ENCODE data around the gene CD46.

CD46 gene

DNA sequence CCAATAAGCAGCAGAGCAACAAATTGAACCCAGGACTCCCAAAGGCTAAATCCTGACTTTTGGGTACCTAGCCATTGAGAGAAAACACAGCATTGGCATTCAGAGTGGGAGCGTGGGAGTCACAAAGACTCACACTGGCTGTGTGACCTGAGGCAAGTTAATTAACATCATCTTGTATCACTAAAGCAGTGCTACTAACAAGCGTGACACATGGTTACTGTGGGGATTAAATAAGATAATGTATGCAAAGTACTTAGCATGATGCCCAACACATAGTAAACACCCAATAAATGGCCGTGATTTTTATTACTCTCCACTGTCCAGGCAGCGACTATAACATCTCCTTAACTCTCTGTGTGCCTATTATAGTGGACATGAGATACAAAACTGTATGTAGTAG lies 85.8 kb downstream of the CD46 start:
- H3K4me3 ChIP-seq (ENCODE audit: low read length) = no peak overlapping the region
- DNase-seq (ENCODE audit: low read depth) = no peak

DNA sequence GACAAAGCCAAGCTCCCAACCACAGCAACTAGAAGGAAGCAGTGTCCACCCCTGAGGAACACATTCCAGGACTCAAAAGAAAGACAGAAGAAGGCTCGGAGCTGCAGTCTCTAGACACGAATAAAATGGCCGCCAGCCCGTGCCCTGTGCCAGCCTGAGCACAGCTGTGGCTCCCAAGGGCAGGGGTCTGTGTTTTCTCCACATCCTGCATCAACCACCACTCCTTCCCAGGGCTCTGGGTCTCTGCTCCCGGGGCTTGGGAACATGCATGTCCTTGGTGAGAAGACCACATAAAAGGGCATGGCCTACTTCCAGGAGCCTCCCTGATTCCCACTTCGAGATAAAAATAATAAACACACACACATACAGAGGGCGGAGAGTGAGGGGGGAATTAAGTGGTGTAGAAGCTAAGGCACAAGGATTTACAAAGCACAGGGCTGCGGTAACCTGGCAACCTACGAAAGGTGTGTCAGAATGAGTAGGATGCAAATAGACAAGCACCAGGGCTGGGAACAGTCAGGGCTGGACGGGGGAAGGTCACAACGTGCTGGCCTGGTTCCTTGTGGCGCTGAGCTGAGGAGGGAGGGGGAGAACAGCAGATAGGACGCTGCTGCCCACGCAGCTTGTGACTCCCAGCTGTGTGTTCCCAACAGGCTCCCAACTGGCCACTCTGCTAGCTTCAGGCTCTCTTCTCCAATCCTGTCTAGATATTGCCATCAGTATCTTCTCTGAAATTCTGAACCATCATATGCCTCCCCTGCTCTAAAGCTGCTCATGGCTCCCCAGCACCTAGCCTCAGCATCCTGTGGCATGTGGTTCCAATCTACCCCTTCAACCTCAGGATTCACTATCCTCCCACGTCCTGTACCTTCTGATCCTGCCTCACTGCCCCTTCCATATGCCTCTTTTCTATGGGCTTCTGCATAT lies 86.6 kb downstream of the CD46 start:
- peak; percentile 50 for DNase-seq (ENCODE audit: low read depth)
- TF ChIP-seq, protein P1, sequence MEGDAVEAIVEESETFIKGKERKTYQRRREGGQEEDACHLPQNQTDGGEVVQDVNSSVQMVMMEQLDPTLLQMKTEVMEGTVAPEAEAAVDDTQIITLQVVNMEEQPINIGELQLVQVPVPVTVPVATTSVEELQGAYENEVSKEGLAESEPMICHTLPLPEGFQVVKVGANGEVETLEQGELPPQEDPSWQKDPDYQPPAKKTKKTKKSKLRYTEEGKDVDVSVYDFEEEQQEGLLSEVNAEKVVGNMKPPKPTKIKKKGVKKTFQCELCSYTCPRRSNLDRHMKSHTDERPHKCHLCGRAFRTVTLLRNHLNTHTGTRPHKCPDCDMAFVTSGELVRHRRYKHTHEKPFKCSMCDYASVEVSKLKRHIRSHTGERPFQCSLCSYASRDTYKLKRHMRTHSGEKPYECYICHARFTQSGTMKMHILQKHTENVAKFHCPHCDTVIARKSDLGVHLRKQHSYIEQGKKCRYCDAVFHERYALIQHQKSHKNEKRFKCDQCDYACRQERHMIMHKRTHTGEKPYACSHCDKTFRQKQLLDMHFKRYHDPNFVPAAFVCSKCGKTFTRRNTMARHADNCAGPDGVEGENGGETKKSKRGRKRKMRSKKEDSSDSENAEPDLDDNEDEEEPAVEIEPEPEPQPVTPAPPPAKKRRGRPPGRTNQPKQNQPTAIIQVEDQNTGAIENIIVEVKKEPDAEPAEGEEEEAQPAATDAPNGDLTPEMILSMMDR (IDR thresholded peaks at IDR 0.05; ENCODE audit: insufficient read depth, low read depth, low read length, missing control alignments) = no peak
- H3K4me3 ChIP-seq (ENCODE audit: low read length) = no peak overlapping the region

More for the DNA sequence above, 85.8 kb downstream of the CD46 start:
- TF ChIP-seq, protein P1 (IDR thresholded peaks at IDR 0.05; ENCODE audit: insufficient read depth, low read depth, low read length, missing control alignments) = no peak

DNA sequence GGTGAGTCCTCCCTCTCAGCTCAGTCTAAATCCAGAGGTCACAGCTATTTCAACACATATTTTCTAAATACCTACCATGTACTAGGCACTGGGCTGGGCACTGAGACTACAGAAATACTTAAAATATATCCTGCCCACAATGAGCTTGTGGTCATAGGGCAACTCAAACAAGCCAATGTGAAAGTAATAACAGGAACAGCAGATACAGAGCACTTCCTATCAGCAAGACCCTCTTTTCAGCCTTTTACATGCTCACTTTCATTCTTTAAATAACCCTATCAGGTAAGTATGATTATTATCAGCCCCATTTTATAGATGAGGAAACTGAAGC lies 87.2 kb downstream of the CD46 start:
- no peak for DNase-seq (ENCODE audit: low read depth)
- H3K4me3 ChIP-seq (ENCODE audit: low read length) = no peak overlapping the region
- TF ChIP-seq, protein P1 (IDR thresholded peaks at IDR 0.05; ENCODE audit: insufficient read depth, low read depth, low read length, missing control alignments) = no peak

DNA sequence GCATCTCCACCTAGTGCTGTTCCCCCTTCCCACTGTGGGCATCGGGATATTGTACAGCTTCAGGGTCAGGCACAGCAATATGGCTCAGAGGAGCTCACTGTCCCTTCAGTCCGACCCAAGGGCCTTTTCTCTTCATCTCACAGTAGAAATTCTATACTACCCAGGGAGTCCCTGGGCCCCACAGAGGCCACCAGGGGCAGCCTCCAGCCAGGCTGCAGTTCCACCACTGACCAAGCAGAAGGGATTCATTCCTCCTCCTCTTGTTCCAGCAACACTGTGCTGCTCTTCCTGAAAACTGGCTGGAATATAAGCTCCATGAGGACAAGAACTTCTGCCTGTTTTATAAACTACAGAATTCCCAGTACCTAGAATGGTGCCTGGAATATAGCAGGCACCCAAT lies 88.5 kb downstream of the CD46 start:
- TF ChIP-seq, protein P1 (IDR thresholded peaks at IDR 0.05; ENCODE audit: insufficient read depth, low read depth, low read length, missing control alignments) = no peak
- no peak overlapping the region for H3K4me3 ChIP-seq (ENCODE audit: low read length)
- no peak for DNase-seq (ENCODE audit: low read depth)

DNA sequence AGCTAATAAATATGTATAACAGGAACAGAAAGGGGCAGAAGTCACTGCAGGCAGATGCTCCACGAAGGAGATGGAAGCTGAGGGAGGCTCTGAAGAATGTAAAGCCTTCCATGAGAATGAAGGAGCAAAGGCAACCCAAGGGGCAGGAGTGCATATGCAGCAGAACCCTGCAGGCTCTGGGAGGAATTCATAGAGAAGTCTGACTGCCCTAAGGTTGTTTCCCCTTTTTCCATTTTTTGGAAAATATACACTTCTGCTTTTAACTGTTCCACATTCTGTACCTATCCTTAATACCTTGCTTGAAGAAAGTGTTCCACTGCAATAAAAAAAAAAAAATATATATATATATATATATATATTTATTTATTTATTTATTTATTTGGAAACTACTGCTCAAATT lies 89.4 kb downstream of the CD46 start:
- TF ChIP-seq, protein P1 (IDR thresholded peaks at IDR 0.05; ENCODE audit: insufficient read depth, low read depth, low read length, missing control alignments) = no peak
- no peak overlapping the region for H3K4me3 ChIP-seq (ENCODE audit: low read length)
- DNase-seq (ENCODE audit: low read depth) = no peak

DNA sequence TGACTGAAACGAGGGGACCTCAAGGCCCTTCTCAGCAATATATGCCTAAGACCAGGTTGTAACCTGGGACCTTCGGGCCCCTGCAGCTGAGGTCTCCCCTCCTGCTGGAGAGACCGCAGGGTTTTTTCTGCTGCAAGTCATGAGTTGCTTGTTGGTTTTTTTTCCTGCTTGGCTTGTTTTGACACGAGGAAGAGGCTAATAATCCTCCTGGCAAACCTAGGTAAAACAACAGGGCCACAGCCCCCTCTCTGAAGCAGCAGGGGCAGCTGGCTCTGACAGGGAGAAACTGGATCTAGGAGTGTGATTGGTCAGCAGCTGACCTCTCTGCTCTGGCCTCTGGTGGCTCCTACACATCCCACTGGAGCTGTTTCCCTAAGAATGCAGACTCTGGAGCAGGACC lies 90.0 kb downstream of the CD46 start:
- TF ChIP-seq, protein P1 (IDR thresholded peaks at IDR 0.05; ENCODE audit: insufficient read depth, low read depth, low read length, missing control alignments) = no peak
- no peak overlapping the region for H3K4me3 ChIP-seq (ENCODE audit: low read length)
- DNase-seq (ENCODE audit: low read depth) = no peak

DNA sequence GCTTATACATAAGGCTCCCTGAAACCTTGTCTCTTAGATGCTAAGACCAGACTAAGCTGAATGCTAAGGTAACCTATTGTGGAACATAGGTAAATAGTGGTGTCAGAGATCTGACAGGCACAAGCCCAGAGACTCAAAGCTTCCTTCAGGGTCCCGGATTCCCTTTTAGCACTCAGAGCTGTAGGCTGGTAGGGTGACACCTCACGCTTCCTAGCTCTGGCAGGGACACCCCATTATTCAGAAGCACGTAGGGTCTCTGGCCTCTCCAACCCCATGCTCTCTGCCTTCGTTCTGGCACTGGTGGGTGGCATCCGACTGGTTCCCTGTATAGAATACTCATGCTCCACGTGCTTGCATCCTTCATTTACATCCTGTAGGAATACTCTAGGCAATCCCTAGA lies 90.7 kb downstream of the CD46 start:
- TF ChIP-seq, protein P1 (IDR thresholded peaks at IDR 0.05; ENCODE audit: insufficient read depth, low read depth, low read length, missing control alignments) = no peak
- DNase-seq (ENCODE audit: low read depth) = no peak
- no peak overlapping the region for H3K4me3 ChIP-seq (ENCODE audit: low read length)

Measured in epithelial cell of esophagus (primary cell).